ACHN (cell line): ENCODE results near the gene TTC22.

Source experiments
- DNase-seq: peaks from one replicate; pipeline ENCODE4 v3.0.0-alpha.2; 2015
- in situ Hi-C: cut with HindIII; loops from 2 replicates; pipeline ENCODE4 v1.10.0; 2017; ENCODE audit warnings: low sequenced_read_pairs, low pct_ligation_motif_present, low pct_unique_long_range_greater_than_20kb

The TTC22 gene

GRCh38 chr1:54835970-54836369, 34.8 kb upstream of the TTC22 start:
- in situ Hi-C loops: no loop called here
- DNase-seq: no peak

GRCh38 chr1:54835131-54835898, 34.2 kb upstream of the TTC22 start:
- in situ Hi-C loops: no loop called here
- DNase-seq: no peak

GRCh38 chr1:54834007-54834541, 33.0 kb upstream of the TTC22 start:
- no peak for DNase-seq
- in situ Hi-C loops: no loop called here

GRCh38 chr1:54833121-54833520, 32.0 kb upstream of the TTC22 start:
- DNase-seq: no peak
- in situ Hi-C loops: no loop called here

- no peak for DNase-seq
- in situ Hi-C loops: no loop called here
Measured at GRCh38 chr1:54826226-54826816, 25.2 kb upstream of the TTC22 start.

GRCh38 chr1:54825696-54826095, 24.6 kb upstream of the TTC22 start:
- no peak for DNase-seq
- in situ Hi-C loops: no loop called here

GRCh38 chr1:54823670-54824069, 22.5 kb upstream of the TTC22 start:
- no peak for DNase-seq
- in situ Hi-C loops: no loop called here

GRCh38 chr1:54819733-54820132, 18.6 kb upstream of the TTC22 start:
- in situ Hi-C loops: no loop called here
- DNase-seq: no peak

- in situ Hi-C loops: no loop called here
- no peak for DNase-seq
Measured at GRCh38 chr1:54819195-54819536, 18.0 kb upstream of the TTC22 start.

GRCh38 chr1:54818461-54819194, 17.5 kb upstream of the TTC22 start:
- DNase-seq: no peak
- in situ Hi-C loops: no loop called here

- no peak for DNase-seq
- in situ Hi-C loops: no loop called here
Measured at GRCh38 chr1:54816951-54817350, 15.8 kb upstream of the TTC22 start.

- DNase-seq: no peak
- in situ Hi-C loops: no loop called here
Measured at GRCh38 chr1:54816130-54816529, 15.0 kb upstream of the TTC22 start.

- in situ Hi-C loops: no loop called here
- DNase-seq: no peak
Measured at GRCh38 chr1:54815086-54815876, 14.2 kb upstream of the TTC22 start.

GRCh38 chr1:54814571-54814970, 13.4 kb upstream of the TTC22 start:
- no peak for DNase-seq
- in situ Hi-C loops: no loop called here

GRCh38 chr1:54814126-54814498, 13.0 kb upstream of the TTC22 start:
- in situ Hi-C loops: no loop called here
- DNase-seq: no peak

GRCh38 chr1:54813485-54814125, 12.5 kb upstream of the TTC22 start:
- no peak for DNase-seq
- in situ Hi-C loops: no loop called here

- DNase-seq: no peak
- in situ Hi-C loops: no loop called here
Measured at GRCh38 chr1:54812801-54813484, 11.8 kb upstream of the TTC22 start.
